Right kidney (tissue), 1 donor: ENCODE data around the gene RAB11FIP3.
A peak's percentile ranks its signal among the peaks of the same experiment; 100 is the strongest.

Experiments used
- DNase-seq: peaks from one replicate; pipeline ENCODE4 v3.0.0-alpha.2; 2016

Gene RAB11FIP3

GRCh38 chr16:519425-519824, 94.0 kb downstream of the RAB11FIP3 start:
- no peak for DNase-seq

- DNase-seq, result no peak
These were observed 94.6 kb downstream of the RAB11FIP3 start for GRCh38 chr16:519841-520687.

GRCh38 chr16:520847-521246, 95.4 kb downstream of the RAB11FIP3 start:
- DNase-seq, result no peak

- no peak for DNase-seq
These were observed 96.1 kb downstream of the RAB11FIP3 start for GRCh38 chr16:521381-522210.

- DNase-seq, result no peak
These were observed 97.1 kb downstream of the RAB11FIP3 start for GRCh38 chr16:522320-523096.

- no peak for DNase-seq
These were observed 97.8 kb downstream of the RAB11FIP3 start for GRCh38 chr16:523097-523741.

GRCh38 chr16:524274-525040, 99.0 kb downstream of the RAB11FIP3 start:
- no peak for DNase-seq

- no peak for DNase-seq
These were observed 99.7 kb downstream of the RAB11FIP3 start for GRCh38 chr16:525123-525519.

- no peak for DNase-seq
These were observed 100.2 kb downstream of the RAB11FIP3 start for GRCh38 chr16:525520-526180.

- DNase-seq, result no peak
These were observed 100.9 kb downstream of the RAB11FIP3 start for GRCh38 chr16:526181-527014.

GRCh38 chr16:527015-527903, 101.8 kb downstream of the RAB11FIP3 start, which contains the start of gene CAPN15:
Gene CAPN15, plus strand, starts transcription at chr16:527712. Its CDS starts 19,127 bp downstream, at chr16:546839.
- DNase-seq, result peak; percentile 100

- DNase-seq, result peak; percentile 74
These were observed 102.9 kb downstream of the RAB11FIP3 start for GRCh38 chr16:528111-529011.

- no peak for DNase-seq
These were observed 103.6 kb downstream of the RAB11FIP3 start for GRCh38 chr16:529012-529575.

- no peak for DNase-seq
These were observed 104.8 kb downstream of the RAB11FIP3 start for GRCh38 chr16:530111-530817.

- DNase-seq, result no peak
These were observed 106.2 kb downstream of the RAB11FIP3 start for GRCh38 chr16:531494-532125.
